Left renal pelvis (tissue), 4 donors: ENCODE results near the gene MACROD2. TPM values are rescaled to one million over a fixed set of nuclear protein-coding genes. Genes with fewer than 3 reads are reported as not detected.

Source experiments
- DNase-seq, 4 donors: peaks; one replicate each; pipeline ENCODE4 v3.0.0-alpha.2; 2013; ENCODE audit warnings: low read depth in 4 of 4, low spot score in 3 of 4
- polyA plus RNA-seq, 4 donors: library from polyadenylated mRNA; unstranded; fragments of 120-200 nt; gene quantifications; one replicate each; pipeline ENCODE4 v1.2.1, GENCODE V29; 2013; ENCODE audit not compliant: insufficient read length in 4 of 4

Gene MACROD2
- polyA plus RNA-seq, 4 donors: 7.0 to 17.8 (median 12.7) TPM

DNA sequence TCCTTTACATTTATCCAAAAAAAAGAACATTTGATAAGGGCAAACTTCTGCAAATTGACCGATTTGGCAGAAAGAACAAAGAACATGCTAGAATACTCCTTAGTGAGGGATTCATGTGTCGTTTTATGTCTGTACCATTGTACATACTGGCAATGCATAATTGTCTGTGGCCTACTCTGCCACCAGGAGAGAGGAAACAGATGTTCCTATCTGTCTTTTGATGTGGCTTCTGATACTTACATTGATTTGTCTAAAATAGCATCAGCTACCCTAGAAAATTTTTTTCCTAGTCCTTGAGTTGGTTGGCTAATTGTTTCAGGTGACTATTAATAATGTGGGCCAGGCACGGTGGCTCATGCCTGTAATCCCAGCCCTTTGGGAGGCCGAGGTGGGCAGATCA lies 1923.8 kb downstream of the MACROD2 start:
- DNase-seq: no peak

DNA sequence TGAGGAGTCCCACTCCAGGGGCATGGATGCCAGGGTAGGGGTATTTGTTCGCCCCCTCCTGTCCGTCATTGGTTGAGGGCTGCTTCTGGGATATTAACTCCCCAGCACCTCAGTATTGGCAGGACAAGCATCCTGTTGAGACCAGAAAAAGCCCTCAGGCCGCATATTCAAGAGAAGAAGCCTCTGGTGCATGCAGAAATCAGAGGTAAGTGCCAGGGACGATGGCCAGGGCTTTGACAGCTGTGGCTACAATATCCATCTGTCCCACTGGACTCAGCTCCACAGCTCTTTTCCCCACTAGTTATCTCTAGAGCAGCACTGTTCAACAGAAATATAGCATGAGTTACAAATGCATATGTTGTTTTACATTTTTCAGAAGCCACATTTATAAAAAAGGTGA lies 1926.6 kb downstream of the MACROD2 start:
- DNase-seq: no peak

DNA sequence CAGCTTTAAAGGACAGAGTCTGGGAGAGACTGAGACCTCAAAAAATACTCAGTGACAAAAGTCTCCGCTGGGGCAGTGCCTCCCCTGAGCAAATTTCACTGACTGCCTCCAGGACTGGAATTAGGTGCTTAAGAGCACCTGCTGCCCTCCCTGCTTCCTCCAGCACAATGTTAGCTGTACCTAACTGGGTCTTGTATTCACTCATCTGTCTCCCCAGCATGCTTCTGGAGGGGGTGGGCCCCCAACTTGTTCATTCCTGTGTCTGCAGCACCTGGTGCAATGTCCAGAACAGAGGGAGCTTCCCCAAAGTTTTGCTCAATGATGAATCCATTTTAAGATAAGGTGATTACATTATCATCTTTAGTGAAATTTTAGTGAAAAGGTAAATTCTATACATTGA lies 1927.2 kb downstream of the MACROD2 start:
- DNase-seq: no peak

DNA sequence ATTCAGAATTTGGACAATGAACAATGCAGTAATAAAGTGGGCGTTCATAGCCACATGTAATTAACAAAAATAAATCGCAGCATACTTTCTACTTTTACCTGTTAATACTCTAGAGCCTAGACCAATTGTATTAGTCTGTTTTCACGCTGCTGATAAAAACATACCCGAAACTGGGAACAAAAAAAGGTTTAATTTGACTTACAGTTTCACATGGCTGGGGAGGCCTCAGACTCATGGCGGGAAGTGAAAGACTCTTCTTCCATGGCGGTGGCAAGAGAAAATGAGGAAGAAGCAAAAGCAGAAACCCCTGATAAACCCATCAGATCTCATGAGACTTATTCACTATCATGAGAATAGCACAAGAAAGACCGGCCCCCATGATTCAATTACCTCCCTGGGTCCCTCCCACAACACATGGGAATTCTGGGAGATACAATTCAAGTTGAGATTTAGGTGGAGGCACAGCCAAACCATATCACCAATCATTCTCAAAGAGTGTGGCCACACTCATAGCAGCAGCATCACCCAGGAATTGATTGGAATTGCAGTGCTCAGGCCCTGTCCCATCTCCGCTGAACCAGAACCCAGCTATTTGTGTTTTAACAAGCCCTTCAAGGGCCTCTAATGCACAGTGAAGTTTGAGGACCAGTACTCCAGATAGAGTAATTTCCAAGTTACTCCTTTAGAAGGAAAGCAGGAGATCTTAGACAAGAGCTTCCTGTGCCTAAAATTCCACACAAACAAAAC lies 1927.9 kb downstream of the MACROD2 start:
- no peak for DNase-seq

DNA sequence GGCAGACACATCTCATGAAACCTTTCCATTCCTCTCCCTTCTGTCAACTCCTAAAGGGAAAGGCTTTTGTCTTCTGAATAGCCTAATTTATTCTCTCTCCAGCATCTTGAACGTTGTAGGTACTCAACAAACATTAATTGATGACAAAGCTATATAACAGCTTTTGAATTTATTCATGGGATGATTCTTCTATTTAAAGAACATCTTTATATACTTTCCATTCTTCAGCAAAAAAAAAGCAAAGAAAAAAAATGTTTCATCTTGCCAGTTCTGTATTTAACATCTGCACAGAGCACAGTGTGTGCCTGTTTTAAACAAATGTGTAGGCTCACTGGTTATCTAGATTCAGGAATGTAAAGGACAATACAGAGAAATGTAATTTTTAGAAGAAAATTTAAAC lies 1929.2 kb downstream of the MACROD2 start:
- no peak for DNase-seq

DNA sequence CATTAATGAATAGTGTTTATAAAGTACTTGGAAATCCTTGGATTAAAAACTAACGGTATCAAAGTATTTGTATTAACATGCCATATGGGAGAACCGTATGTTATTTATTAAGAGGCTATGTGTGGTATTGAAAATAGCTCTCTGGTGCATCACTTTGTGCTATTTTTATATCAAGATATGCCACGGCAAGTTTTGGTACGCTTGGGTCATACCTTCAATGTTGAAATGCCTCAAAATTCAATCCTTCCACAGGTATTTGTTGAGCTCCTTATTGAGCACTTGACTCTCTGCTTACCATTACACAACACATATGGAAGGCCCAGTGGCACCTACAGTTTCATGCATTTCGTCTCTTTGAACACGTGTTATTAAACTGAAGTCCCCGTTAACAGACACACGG lies 1930.1 kb downstream of the MACROD2 start:
- DNase-seq: no peak

DNA sequence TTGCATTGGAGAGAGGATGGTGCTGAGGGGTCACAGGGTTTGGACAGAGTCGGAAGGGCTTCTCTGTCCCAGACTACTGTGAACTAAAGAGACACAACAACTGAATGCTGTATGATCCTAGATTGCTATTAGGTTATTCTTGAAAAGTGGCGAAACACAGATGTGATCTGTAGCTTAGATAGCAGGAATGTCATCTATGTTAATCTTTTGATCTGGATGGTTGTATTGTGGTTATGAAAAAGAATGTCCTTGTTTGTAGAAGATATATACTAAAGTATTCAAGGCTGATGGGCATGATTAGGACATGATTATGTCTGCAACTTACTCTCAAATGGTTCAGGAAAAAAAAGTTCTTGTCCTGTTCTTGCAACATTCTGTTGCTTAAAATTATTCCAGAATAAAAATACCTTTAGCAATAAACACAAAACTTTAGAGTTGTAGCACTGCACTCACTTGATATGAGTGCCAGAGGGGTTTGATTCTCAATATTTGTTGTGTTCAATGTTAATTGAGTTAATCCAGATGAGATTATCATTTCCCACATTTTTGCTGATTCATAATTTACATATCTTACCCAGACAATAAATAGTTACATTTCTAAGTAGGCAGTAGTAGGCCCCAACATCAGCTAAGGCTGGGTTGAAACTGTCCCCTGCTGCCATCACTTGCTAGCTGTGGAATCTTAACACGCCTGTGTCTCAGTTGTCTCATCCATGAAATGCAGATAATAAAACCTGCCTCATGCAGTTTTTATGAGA lies 1932.8 kb downstream of the MACROD2 start:
- DNase-seq: no peak

DNA sequence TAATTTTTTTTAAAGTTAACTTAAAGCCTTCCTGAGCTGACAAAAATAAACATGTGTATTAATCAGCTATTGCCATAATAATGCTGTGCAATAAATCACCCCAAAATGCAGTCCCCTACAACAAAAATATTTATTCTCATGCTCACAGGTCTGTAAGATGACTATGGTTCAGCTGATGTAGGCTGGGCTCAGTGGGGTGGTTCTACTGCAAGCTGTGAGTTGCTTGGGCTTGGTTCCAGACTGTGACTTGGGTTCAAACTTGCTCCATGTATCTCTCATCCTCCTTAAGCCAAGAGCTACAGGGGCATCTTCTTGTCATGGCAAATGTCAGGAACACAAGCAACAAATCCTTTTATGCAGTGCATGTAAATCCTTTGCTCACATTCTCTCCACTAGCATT lies 1933.6 kb downstream of the MACROD2 start:
- no peak for DNase-seq

DNA sequence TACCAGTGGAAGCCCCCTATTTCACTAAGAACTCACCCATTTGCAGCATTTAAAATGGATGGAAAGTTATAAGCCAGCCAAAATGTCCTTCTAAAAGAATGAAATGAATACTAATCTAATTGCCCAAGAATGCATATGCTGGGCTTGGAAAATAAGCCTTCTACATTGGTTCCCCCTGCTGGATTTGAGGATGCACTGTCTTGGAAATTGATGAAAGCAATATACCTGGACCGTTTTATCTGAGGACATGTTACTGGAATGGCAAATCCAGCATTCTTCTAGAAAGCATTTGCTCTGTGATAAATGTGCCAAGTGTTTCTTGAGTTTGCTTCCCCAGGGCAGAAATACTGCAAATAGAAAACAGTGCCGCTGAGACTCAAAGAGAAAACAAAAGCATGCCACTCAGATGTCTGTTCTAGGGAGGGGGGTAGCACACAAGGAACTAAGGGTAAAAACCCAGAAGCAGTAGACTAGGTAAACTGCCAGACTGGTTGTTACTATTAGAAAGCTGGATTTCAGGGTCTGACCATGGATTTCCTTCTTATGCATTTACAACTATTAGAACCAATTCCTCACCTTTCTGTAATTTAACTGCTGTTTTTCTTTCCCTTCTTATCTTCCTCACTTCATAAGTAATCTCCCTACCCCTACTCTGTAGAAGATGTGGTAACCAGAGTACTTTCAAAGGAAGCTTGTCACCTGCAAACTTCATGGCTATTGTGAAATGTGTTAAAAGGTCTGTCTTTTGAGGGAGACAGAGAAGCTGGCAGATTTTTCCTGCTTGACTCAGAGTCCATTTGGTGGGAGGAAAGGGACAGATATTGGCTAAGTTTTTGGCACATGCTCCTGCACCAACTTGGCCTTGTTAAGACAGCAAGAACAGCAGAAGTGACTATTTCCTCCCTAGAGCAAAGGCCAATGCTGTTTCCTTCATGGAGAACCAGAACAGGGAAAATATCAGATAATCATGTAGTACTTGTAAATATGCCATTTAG lies 1935.3 kb downstream of the MACROD2 start:
- peak in 3 of 4 donors; percentile 33 to 42 (median 40) for DNase-seq

DNA sequence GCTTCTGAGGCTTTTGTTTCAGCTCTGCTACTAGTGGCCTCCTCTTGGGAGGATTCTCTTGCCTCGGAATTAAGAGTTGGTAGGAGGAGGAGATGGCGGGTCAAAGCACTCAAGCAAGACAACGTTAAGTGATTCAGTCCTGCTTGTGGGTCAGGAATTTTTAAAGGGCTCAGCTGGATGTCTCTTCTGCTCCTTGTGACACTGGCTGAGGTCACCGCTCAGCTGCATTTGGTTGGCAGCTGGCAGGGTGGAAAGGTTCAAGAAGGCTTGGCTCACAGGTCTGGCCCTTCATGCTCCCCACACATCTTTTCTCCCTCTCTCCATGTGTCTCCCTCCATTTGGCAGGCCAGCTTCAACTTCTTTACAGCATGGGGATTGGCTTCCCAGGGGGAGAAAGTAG lies 1936.6 kb downstream of the MACROD2 start:
- no peak for DNase-seq

DNA sequence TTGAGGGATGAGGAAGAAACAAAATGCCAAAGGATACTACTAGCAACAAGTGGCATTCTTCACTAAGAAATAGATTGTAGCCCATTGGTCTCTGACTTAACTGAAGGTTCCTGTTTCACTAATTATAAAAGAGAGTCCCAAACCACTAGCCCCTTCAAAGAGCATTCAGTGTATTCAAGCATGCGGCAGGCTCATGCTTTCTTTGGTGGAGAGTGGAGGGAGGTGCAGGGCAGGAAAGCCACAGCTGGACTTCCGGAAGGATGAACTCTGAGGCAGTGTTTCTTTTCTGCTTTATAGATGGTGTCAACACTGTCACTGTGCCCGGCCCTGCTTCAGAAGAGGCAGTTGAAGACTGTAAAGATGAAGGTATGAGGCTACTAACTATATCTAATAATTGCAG lies 1941.9 kb downstream of the MACROD2 start:
- DNase-seq: no peak

DNA sequence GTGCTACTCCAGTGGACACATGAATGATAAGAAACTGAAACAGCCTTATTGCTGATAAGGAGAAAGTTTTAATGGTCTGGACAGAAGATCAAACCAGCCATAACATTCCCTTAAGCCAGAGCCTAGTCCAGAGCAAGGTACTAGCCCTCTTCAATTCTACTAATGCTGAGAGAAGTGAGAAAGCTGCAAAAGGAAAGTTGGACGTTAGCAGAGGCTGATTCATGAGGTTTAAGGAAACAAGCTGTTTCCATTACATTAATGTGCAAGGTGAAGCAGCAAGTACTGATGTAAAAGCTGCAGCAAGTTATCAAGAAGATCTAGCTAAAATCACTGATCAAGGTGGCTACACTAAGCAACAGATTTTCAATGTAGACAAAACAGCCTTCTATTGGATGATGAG lies 1943.5 kb downstream of the MACROD2 start:
- no peak for DNase-seq

DNA sequence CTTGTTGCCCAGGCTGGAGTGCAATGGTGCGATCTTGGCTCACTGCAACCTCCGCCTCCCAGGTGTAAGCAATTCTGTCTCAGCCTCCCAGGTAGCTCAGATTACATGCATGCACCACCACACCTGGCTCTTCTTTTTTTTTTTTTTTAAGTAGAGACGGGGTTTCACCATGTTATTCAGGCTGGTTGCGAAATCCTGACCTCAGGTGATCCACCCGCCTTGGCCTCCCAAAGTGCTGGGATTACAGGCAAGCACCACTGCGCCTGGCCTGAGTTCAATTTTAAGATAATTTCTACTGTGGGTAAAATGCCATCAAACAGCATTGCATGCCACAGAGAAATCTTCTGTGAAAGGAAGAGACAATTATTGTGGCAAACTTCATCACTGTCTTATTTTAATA lies 1944.8 kb downstream of the MACROD2 start:
- DNase-seq: no peak

DNA sequence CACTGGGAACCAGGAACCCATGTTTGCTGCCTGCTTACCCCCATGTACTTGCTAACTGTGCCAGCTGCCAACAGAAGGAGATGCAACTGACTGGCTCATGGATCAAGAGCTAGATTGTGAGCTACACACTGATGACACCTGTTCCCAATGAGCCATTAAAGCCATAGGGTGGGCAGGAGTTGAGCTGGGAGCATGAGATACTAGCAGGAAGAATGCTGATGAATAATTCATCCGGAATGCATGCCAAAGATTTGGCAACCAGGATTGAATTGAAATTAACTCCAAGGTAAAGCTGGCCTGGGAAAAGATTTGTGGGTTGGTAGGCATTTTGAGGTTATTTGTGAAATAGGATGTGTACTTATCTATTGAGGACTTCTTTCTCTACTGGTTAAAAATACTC lies 1946.8 kb downstream of the MACROD2 start:
- DNase-seq: no peak

DNA sequence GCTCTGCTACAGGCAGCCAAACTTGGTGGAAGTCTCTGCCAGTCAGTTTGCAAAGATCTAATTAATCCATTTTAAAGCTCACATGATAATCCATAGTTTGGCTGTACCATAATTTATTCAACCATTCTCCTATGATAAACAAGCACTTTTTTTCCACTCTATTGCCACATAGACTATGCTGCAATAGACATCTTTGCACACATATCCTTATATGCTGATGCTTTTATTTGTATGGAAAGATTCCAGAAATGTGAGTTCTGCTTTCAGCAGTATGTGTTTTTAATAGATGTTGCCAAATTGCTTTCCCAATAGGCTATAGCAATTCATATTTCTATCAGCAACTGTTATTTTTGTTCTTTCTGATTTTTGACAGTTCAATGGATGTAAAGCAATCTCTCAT lies 1950.0 kb downstream of the MACROD2 start:
- no peak for DNase-seq

DNA sequence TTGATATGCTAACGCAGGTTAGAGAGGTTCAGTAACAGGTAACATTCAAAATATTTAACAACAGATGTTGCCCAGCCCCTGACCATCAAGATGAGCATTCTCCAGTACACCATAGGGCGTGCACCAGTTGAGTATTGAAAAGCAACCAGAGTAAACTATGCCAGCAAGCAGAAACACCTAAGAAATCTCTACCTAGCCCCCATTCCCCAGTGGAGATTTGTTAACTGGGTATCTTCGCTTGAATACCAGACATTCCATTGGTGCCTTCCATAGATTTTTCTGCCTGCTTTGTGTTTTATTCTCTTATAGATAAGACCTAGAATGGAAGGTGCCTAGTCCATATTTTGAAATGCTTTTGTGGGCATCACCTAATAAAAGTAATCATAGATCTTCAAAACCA lies 1954.1 kb downstream of the MACROD2 start:
- no peak for DNase-seq

DNA sequence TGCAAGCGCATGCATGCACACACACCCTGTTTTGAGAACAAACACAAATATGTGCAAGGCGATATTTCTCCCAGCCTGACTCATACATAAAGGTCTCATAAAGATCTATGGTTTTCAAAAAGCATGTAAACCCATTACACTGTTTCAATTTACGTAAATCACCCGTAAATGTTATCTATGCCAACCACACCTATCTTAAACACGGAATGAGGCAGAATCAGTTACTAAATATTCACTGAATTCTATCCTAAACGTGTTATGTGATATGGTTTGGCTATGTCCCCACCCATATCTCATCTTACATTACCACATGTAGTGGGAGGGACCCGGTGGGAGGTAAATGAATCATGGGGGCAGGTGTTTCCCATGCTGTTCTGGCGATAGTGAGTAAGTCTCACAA lies 1956.3 kb downstream of the MACROD2 start:
- DNase-seq: no peak

DNA sequence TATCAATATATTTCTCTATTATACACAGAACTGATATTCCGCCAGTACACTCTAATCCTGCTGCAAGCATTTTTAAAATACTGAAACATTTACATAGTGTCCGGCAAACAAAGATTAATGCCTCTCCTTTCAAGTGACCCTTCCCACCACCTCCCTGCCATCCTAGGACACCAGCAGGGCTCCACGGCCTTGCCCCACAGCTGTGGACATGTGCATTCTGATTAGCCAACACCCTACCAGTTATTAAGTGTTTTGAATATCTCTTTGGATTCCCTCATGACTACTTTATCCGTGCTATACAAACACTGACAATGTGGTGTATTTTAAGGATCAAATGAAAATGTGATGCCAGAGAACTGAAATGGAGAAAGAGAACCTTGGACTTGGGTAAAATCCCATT lies 1962.8 kb downstream of the MACROD2 start:
- DNase-seq: no peak

DNA sequence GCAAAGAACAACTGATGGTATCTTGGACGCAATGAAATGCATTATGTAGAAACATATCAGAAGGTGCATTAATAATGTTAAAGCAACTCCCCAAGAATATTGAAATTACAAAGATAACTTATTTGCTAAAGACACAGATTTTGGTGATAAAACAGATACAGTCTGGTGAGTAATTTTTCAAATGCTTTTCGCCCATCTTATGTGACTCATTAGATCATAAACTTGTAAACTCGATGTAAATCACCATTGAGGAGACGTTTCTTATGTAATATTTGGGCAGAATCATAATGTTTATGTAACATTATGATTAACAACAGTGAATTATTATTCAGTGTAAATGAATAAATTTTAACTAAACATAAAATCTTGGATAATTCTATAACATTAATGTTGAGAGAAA lies 1969.8 kb downstream of the MACROD2 start:
- no peak for DNase-seq

DNA sequence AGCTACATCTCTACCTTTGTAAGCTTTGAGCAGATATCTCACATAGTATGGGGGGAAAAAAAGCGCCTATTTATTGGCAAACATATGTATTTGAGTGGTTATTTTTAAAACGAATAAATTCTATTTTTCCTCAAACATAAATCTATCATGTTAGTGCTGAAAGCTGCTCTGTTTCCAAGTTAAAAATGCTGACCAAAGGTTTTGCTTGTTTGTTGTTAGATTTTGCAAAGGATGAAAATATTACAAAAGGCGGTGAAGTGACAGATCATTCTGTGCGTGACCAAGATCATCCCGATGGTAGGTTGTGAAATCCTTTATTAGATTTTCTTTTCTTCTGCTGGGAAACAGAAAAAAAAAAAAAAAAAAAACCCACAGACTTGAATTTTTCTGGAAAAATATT lies 1972.0 kb downstream of the MACROD2 start:
- no peak for DNase-seq
